Measurements from ENCODE around the gene COX10. TPM values are rescaled to one million over a fixed set of nuclear protein-coding genes. Genes with fewer than 3 reads are reported as not detected.

Gene COX10
- total RNA-seq, 4 donors from 2014 or later: 20.3 to 27.2 (median 22.0) TPM

GRCh38 chr17:14047591-14047990, 21.7 kb upstream of the COX10 start:
- Histone ChIP-seq H3K9me3 (no peaks in the 10 kb centered on the region), H3K36me3 (peaks cover 0 to 13% (median 8%) of the 10 kb centered on the region in 4 donors), H3K4me3 (no peak overlapping the region), H3K27ac (replicated peaks in 1 of 4) (no peak overlapping the region), H3K27me3 (no peaks in the 10 kb centered on the region), H3K4me1 (peaks cover 0 to 2% (median under 1%) of the 10 kb centered on the region in 4 donors)
- intact Hi-C loops (cut with DNase I): no loop called here
- TF ChIP-seq POLR2A (IDR thresholded peaks at IDR 0.05; ENCODE audit: low read depth) (no peak), POLR2AphosphoS5 (IDR thresholded peaks at IDR 0.05) (no peak), EP300 (IDR thresholded peaks at IDR 0.05) (no peak)
- TF ChIP-seq, protein P1, sequence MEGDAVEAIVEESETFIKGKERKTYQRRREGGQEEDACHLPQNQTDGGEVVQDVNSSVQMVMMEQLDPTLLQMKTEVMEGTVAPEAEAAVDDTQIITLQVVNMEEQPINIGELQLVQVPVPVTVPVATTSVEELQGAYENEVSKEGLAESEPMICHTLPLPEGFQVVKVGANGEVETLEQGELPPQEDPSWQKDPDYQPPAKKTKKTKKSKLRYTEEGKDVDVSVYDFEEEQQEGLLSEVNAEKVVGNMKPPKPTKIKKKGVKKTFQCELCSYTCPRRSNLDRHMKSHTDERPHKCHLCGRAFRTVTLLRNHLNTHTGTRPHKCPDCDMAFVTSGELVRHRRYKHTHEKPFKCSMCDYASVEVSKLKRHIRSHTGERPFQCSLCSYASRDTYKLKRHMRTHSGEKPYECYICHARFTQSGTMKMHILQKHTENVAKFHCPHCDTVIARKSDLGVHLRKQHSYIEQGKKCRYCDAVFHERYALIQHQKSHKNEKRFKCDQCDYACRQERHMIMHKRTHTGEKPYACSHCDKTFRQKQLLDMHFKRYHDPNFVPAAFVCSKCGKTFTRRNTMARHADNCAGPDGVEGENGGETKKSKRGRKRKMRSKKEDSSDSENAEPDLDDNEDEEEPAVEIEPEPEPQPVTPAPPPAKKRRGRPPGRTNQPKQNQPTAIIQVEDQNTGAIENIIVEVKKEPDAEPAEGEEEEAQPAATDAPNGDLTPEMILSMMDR (IDR thresholded peaks at IDR 0.05): no peak
- DNase-seq (ENCODE audit: extremely low spot score): no peak
- 81% methylated on average over 4 of the region's 4 CpGs for WGBS

DNA sequence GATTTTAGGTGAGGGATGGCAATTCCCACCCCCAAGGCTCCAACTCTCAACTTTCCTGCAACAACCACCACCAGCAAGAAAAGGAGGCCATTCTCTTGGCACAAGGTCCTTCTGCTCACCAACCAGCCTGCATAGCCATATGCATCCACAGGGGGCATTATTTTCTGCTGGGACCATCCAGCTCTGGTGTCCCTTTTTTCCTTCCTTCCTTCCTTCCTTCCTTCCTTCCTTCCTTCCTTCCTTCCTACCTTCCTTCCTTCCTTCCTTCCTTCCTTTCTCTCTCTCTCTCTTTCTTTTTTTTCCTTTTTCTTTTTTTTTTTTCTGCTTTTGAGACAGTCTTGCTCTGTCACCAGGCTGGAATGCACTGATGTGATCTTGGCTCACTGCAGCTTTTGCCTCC, 21.1 kb upstream of the COX10 start:
- H3K27me3 ChIP-seq: no peaks in the 10 kb centered on the region
- no peak for DNase-seq (ENCODE audit: extremely low spot score)
- intact Hi-C loops (cut with DNase I): no loop called here

GRCh38 chr17:14050616-14051015, 18.7 kb upstream of the COX10 start:
- 93% methylated on average over 5 of the region's 5 CpGs for WGBS

More for the DNA sequence above, 21.1 kb upstream of the COX10 start:
- Histone ChIP-seq H3K4me1 (peaks cover 0 to 8% (median 6%) of the 10 kb centered on the region in 4 donors), H3K4me3 (no peak overlapping the region), H3K9me3 (no peaks in the 10 kb centered on the region), H3K36me3 (peaks cover 0 to 13% (median 8%) of the 10 kb centered on the region in 4 donors), H3K27ac (replicated peaks in 1 of 4) (no peak overlapping the region)
- TF ChIP-seq, protein P1 (IDR thresholded peaks at IDR 0.05): peak in 1 of 3 experiments; percentile 25
- TF ChIP-seq POLR2AphosphoS5 (IDR thresholded peaks at IDR 0.05): no peak

DNA sequence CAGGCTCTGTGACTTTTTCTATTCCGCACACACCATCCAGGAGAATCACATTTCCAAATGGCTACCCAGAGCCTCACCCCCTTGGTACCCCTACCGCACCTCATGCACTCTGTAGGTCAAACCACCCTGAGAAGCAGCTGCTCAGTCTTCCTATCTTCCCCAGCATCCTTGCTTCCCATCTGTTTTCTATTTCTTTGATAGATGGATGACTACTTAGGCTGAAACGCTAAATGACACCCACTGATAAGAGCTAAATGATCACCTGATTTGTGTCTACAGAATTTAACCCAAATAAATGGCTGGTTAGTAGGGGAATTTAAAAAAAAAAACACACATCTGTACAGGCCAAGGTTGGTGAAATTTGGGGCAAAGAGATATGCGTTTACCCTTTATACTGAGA, 17.6 kb upstream of the COX10 start:
- no peak for DNase-seq (ENCODE audit: extremely low spot score)
- Histone ChIP-seq H3K4me1 (peaks cover 0 to 13% (median 8%) of the 10 kb centered on the region in 4 donors), H3K36me3 (peaks cover 0 to 18% (median 8%) of the 10 kb centered on the region in 4 donors), H3K4me3 (no peak overlapping the region), H3K27ac (replicated peaks in 1 of 4) (no peak overlapping the region), H3K9me3 (no peaks in the 10 kb centered on the region), H3K27me3 (no peaks in the 10 kb centered on the region)
- TF ChIP-seq POLR2A (IDR thresholded peaks at IDR 0.05; ENCODE audit: low read depth) (no peak), EP300 (IDR thresholded peaks at IDR 0.05) (no peak), POLR2AphosphoS5 (IDR thresholded peaks at IDR 0.05) (no peak)
- TF ChIP-seq, protein P1 (IDR thresholded peaks at IDR 0.05): no peak
- 91% methylated on average over 4 of the region's 4 CpGs for WGBS
- intact Hi-C loops (cut with DNase I): no loop called here

More at GRCh38 chr17:14050616-14051015, 18.7 kb upstream of the COX10 start:
- no peak for DNase-seq (ENCODE audit: extremely low spot score)
- intact Hi-C loops (cut with DNase I): no loop called here
- Histone ChIP-seq H3K9me3 (no peaks in the 10 kb centered on the region), H3K36me3 (peaks cover 0 to 13% (median 8%) of the 10 kb centered on the region in 4 donors), H3K4me3 (no peak overlapping the region), H3K4me1 (peaks cover 0 to 13% (median 8%) of the 10 kb centered on the region in 4 donors), H3K27me3 (no peaks in the 10 kb centered on the region), H3K27ac (replicated peaks in 1 of 4) (no peak overlapping the region)
- TF ChIP-seq POLR2AphosphoS5 (IDR thresholded peaks at IDR 0.05): no peak
- TF ChIP-seq, protein P1 (IDR thresholded peaks at IDR 0.05): no peak
- no peak for TF ChIP-seq EP300 (IDR thresholded peaks at IDR 0.05)
- no peak for TF ChIP-seq POLR2A (IDR thresholded peaks at IDR 0.05; ENCODE audit: low read depth)

Measured in esophagus muscularis mucosa (tissue), 4 donors.